Activated naive CD8-positive, alpha-beta T cell (primary cell): ENCODE results near the gene CLEC18C.
"Not testable (repeated sequence)": the region's sequence is repeated elsewhere in the genome, so short reads cannot be mapped to it uniquely, and the experiment has no call there.

ENCODE experiments used
- H3K27ac Mint-ChIP-seq: one replicate; pipeline ENCODE4 v1.8.0; 2021; ENCODE audit warnings: mixed read lengths
- H3K27me3 Mint-ChIP-seq: one replicate; pipeline ENCODE4 v1.8.0; 2021; ENCODE audit warnings: mixed read lengths
- H3K36me3 Mint-ChIP-seq: one replicate; pipeline ENCODE4 v1.8.0; 2021; ENCODE audit warnings: mixed read lengths
- H3K4me1 Mint-ChIP-seq: one replicate; pipeline ENCODE4 v1.8.0; 2021; ENCODE audit warnings: low read depth, mixed read lengths
- H3K4me3 Mint-ChIP-seq: one replicate; pipeline ENCODE4 v1.8.0; 2021; ENCODE audit warnings: mild to moderate bottlenecking, mixed read lengths
- H3K9me3 Mint-ChIP-seq: one replicate; pipeline ENCODE4 v1.8.0; 2021; ENCODE audit warnings: low read depth, mixed read lengths

The CLEC18C gene

GRCh38 chr16:70224645-70225044 lies 51.1 kb downstream of the CLEC18C start:
- not testable (repeated sequence) for H3K27me3 Mint-ChIP-seq, H3K36me3 Mint-ChIP-seq, H3K27ac Mint-ChIP-seq, H3K4me1 Mint-ChIP-seq, H3K4me3 Mint-ChIP-seq, H3K9me3 Mint-ChIP-seq

GRCh38 chr16:70225430-70225829 lies 51.8 kb downstream of the CLEC18C start:
- H3K27me3 Mint-ChIP-seq, H3K36me3 Mint-ChIP-seq, H3K4me1 Mint-ChIP-seq, H3K4me3 Mint-ChIP-seq, H3K9me3 Mint-ChIP-seq, H3K27ac Mint-ChIP-seq: not testable (repeated sequence)

GRCh38 chr16:70226024-70226423 lies 52.4 kb downstream of the CLEC18C start:
- not testable (repeated sequence) for H3K36me3 Mint-ChIP-seq, H3K27ac Mint-ChIP-seq, H3K9me3 Mint-ChIP-seq, H3K4me3 Mint-ChIP-seq, H3K4me1 Mint-ChIP-seq, H3K27me3 Mint-ChIP-seq

- not testable (repeated sequence) for H3K4me1 Mint-ChIP-seq, H3K9me3 Mint-ChIP-seq, H3K4me3 Mint-ChIP-seq, H3K27me3 Mint-ChIP-seq, H3K36me3 Mint-ChIP-seq, H3K27ac Mint-ChIP-seq
Observed at GRCh38 chr16:70231831-70232230, 58.2 kb downstream of the CLEC18C start.
